ENCODE results near the gene SELPLG. TPM values are rescaled to one million over a fixed set of nuclear protein-coding genes. Genes with fewer than 3 reads are reported as not detected.

SELPLG gene
- total and polyA plus RNA-seq, 4 donors, result 2.1 to 9.6 (median 4.8) TPM

DNA sequence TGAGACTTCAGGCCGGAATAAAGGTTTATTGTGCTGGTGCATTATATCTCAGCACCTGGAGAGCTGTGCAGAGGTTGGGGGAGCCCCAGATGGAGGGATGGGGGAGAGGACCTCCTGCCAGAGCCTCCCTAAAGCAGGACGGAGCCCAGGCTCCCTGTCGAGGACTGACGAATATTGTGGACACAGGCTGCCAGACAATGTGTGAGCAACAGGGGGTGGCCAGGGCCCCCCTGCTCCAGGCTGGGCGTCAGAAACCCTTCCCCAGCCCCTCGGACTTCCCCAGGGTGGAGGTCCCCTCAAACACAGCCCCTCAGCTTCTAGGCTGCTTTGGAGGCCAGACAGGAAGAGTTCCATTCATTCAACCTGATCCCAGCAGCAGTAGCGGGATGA lies 43.9 kb downstream of the SELPLG start:
- no peaks in the 10 kb centered on the region for H3K9me3 ChIP-seq (ENCODE audit: control insufficient read depth in 4 of 4, low read length in 3 of 4)
- DNase-seq (ENCODE audit: low spot score), result no peak
- no peaks in the 10 kb centered on the region for H3K27me3 ChIP-seq (ENCODE audit: control insufficient read depth in 4 of 4, insufficient read depth in 4 of 4, low read length in 3 of 4)
- H3K9ac ChIP-seq (ENCODE audit: low read depth in 1 of 2, low read length in 2 of 2), result no peak overlapping the region
- H3K36me3 ChIP-seq (ENCODE audit: control insufficient read depth in 4 of 4, insufficient read depth in 3 of 4, low read depth in 1 of 4, low read length in 3 of 4), result no peaks in the 10 kb centered on the region
- H3K4me3 ChIP-seq (ENCODE audit: low read depth in 1 of 3, low read length in 3 of 3), result no peak overlapping the region
- TF ChIP-seq GABPA (IDR thresholded peaks at IDR 0.05 in 1 of 2, conservative IDR thresholded peaks at IDR 0.05 in 1 of 2) (no peak), TAF1 (conservative IDR thresholded peaks at IDR 0.05) (no peak), NR2F2 (IDR thresholded peaks at IDR 0.05) (no peak), FOXA1 (IDR thresholded peaks at IDR 0.05) (no peak), SP1 (IDR thresholded peaks at IDR 0.05) (no peak), EGR1 (IDR thresholded peaks at IDR 0.05; ENCODE audit: low read depth in 2 of 2) (no peak), YY1 (IDR thresholded peaks at IDR 0.05) (no peak), FOXA2 (IDR thresholded peaks at IDR 0.05) (no peak)
- TF ChIP-seq, protein P1, sequence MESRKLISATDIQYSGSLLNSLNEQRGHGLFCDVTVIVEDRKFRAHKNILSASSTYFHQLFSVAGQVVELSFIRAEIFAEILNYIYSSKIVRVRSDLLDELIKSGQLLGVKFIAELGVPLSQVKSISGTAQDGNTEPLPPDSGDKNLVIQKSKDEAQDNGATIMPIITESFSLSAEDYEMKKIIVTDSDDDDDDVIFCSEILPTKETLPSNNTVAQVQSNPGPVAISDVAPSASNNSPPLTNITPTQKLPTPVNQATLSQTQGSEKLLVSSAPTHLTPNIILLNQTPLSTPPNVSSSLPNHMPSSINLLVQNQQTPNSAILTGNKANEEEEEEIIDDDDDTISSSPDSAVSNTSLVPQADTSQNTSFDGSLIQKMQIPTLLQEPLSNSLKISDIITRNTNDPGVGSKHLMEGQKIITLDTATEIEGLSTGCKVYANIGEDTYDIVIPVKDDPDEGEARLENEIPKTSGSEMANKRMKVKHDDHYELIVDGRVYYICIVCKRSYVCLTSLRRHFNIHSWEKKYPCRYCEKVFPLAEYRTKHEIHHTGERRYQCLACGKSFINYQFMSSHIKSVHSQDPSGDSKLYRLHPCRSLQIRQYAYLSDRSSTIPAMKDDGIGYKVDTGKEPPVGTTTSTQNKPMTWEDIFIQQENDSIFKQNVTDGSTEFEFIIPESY (IDR thresholded peaks at IDR 0.05), result no peak
- H3K27ac ChIP-seq (ENCODE audit: low read depth in 1 of 2, low read length in 2 of 2), result no peak overlapping the region
- no peaks in the 10 kb centered on the region for H3K4me1 ChIP-seq (ENCODE audit: control insufficient read depth in 4 of 4, insufficient read depth in 4 of 4, low read length in 3 of 4)
- 66% methylated on average over 7 of the region's 7 CpGs for WGBS

DNA sequence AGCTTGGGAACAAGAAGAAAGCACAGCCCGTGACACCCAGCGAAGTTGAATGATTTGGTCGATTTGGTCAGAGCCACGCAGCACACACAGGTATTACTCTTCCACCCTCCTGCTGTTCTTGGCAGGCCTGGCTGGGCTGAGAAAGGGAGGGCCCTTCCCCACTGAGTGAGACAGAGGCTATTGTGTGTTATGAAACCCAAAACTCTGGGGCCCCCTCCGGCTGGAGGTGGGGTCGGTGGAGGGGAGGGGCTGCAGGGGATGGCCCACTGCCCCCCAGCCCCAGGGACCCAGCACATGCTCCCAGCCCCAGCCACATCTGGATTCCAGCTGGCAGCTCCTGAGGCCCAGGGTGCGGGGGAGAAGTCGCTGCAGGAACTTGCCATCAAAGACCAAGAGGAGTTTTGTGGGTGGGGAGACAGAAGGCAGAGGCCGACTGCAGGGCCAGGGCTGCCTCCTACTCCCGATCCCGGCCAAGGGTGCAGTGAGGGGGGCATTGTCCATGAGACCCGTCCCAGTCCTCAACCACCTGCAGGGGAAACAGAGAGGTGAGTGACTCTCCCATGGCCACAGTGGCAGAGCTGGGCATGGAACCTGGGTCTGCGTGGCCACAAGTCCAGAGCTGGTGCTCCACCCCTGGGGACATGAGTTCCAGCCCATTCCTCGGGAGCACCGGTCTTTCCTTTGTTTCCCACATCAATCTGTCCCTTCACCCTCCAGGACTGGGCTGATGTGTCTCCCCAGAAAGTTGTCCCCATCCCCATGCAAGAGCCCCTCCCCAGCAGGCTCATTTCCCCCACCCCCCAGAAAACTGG lies 44.5 kb downstream of the SELPLG start:
- no peaks in the 10 kb centered on the region for H3K27me3 ChIP-seq (ENCODE audit: control insufficient read depth in 4 of 4, insufficient read depth in 4 of 4, low read length in 3 of 4)
- TF ChIP-seq RXRA (IDR thresholded peaks at IDR 0.05) (no peak), GABPA (IDR thresholded peaks at IDR 0.05 in 1 of 2, conservative IDR thresholded peaks at IDR 0.05 in 1 of 2) (no peak), NR2F2 (IDR thresholded peaks at IDR 0.05) (no peak), RAD21 (IDR thresholded peaks at IDR 0.05) (no peak), SP1 (IDR thresholded peaks at IDR 0.05) (no peak), TAF1 (conservative IDR thresholded peaks at IDR 0.05) (no peak), HNF4G (IDR thresholded peaks at IDR 0.05) (no peak), EGR1 (IDR thresholded peaks at IDR 0.05; ENCODE audit: low read depth in 2 of 2) (no peak), JUND (IDR thresholded peaks at IDR 0.05) (no peak), YY1 (IDR thresholded peaks at IDR 0.05) (no peak), FOXA1 (IDR thresholded peaks at IDR 0.05) (no peak), FOXA2 (IDR thresholded peaks at IDR 0.05) (no peak)
- TF ChIP-seq, protein P2, sequence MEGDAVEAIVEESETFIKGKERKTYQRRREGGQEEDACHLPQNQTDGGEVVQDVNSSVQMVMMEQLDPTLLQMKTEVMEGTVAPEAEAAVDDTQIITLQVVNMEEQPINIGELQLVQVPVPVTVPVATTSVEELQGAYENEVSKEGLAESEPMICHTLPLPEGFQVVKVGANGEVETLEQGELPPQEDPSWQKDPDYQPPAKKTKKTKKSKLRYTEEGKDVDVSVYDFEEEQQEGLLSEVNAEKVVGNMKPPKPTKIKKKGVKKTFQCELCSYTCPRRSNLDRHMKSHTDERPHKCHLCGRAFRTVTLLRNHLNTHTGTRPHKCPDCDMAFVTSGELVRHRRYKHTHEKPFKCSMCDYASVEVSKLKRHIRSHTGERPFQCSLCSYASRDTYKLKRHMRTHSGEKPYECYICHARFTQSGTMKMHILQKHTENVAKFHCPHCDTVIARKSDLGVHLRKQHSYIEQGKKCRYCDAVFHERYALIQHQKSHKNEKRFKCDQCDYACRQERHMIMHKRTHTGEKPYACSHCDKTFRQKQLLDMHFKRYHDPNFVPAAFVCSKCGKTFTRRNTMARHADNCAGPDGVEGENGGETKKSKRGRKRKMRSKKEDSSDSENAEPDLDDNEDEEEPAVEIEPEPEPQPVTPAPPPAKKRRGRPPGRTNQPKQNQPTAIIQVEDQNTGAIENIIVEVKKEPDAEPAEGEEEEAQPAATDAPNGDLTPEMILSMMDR (IDR thresholded peaks at IDR 0.05; ENCODE audit: low read depth, low read length, missing input control), result no peak
- TF ChIP-seq, protein P3, sequence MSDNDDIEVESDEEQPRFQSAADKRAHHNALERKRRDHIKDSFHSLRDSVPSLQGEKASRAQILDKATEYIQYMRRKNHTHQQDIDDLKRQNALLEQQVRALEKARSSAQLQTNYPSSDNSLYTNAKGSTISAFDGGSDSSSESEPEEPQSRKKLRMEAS (IDR thresholded peaks at IDR 0.05), result no peak
- TF ChIP-seq, protein P4, sequence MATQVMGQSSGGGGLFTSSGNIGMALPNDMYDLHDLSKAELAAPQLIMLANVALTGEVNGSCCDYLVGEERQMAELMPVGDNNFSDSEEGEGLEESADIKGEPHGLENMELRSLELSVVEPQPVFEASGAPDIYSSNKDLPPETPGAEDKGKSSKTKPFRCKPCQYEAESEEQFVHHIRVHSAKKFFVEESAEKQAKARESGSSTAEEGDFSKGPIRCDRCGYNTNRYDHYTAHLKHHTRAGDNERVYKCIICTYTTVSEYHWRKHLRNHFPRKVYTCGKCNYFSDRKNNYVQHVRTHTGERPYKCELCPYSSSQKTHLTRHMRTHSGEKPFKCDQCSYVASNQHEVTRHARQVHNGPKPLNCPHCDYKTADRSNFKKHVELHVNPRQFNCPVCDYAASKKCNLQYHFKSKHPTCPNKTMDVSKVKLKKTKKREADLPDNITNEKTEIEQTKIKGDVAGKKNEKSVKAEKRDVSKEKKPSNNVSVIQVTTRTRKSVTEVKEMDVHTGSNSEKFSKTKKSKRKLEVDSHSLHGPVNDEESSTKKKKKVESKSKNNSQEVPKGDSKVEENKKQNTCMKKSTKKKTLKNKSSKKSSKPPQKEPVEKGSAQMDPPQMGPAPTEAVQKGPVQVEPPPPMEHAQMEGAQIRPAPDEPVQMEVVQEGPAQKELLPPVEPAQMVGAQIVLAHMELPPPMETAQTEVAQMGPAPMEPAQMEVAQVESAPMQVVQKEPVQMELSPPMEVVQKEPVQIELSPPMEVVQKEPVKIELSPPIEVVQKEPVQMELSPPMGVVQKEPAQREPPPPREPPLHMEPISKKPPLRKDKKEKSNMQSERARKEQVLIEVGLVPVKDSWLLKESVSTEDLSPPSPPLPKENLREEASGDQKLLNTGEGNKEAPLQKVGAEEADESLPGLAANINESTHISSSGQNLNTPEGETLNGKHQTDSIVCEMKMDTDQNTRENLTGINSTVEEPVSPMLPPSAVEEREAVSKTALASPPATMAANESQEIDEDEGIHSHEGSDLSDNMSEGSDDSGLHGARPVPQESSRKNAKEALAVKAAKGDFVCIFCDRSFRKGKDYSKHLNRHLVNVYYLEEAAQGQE (IDR thresholded peaks at IDR 0.05), result no peak
- TF ChIP-seq, protein P5, sequence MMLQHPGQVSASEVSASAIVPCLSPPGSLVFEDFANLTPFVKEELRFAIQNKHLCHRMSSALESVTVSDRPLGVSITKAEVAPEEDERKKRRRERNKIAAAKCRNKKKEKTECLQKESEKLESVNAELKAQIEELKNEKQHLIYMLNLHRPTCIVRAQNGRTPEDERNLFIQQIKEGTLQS (IDR thresholded peaks at IDR 0.05), result no peak
- TF ChIP-seq, protein P1 (IDR thresholded peaks at IDR 0.05), result no peak
- H3K9ac ChIP-seq (ENCODE audit: low read depth in 1 of 2, low read length in 2 of 2), result no peak overlapping the region
- H3K9me3 ChIP-seq (ENCODE audit: control insufficient read depth in 4 of 4, low read length in 3 of 4), result no peaks in the 10 kb centered on the region
- WGBS, result 51% methylated on average over 15 of the region's 15 CpGs
- no peak overlapping the region for H3K4me3 ChIP-seq (ENCODE audit: low read depth in 1 of 3, low read length in 3 of 3)
- DNase-seq (ENCODE audit: low spot score), result no peak
- H3K4me1 ChIP-seq (ENCODE audit: control insufficient read depth in 4 of 4, insufficient read depth in 4 of 4, low read length in 3 of 4), result no peaks in the 10 kb centered on the region
- H3K36me3 ChIP-seq (ENCODE audit: control insufficient read depth in 4 of 4, insufficient read depth in 3 of 4, low read depth in 1 of 4, low read length in 3 of 4), result no peaks in the 10 kb centered on the region
- H3K27ac ChIP-seq (ENCODE audit: low read depth in 1 of 2, low read length in 2 of 2), result no peak overlapping the region

Measured in liver (tissue), 9 donors.